Hepatocyte (in vitro differentiated cells): ENCODE results near the gene KCNAB3.

Experiments
- EZH2phosphoT487 ChIP-seq: fragments of 200-600 bp; sonication (generic); IDR thresholded peaks from one replicate; pipeline ENCODE4 v1.6.1; 2018; ENCODE audit warnings: antibody characterized with exemption, mild to moderate bottlenecking, low read depth, moderate library complexity; ENCODE audit not compliant: unreplicated experiment, severe bottlenecking
- TF ChIP-seq, protein P1 (sequence below): fragments of 200-600 bp; sonication (generic); IDR thresholded peaks from 2 replicates; pipeline ENCODE4 v1.5.1; 2016; ENCODE audit warnings: antibody characterized with exemption, mild to moderate bottlenecking; ENCODE audit not compliant: poor library complexity

DNA sequence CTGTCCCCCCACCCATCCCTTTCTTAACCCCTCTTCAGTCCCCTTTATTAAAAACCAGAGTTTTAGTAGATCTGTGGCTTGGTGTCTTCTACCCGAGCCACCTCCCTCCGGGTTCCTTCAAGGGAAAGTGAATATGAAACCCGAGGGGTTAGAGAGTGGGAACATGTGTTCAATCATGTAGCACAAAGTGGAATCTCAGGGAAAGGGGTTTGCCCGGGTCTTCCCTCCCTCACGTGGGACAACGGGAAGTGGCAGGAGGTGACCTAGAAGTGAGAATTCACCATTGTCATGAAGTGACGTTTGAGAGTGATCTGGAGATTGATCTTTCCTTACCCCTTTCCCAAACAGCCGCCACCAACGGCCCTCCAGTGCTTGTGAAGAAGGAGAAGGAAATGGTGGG lies 18.5 kb downstream of the KCNAB3 start:
- TF ChIP-seq, protein P1, sequence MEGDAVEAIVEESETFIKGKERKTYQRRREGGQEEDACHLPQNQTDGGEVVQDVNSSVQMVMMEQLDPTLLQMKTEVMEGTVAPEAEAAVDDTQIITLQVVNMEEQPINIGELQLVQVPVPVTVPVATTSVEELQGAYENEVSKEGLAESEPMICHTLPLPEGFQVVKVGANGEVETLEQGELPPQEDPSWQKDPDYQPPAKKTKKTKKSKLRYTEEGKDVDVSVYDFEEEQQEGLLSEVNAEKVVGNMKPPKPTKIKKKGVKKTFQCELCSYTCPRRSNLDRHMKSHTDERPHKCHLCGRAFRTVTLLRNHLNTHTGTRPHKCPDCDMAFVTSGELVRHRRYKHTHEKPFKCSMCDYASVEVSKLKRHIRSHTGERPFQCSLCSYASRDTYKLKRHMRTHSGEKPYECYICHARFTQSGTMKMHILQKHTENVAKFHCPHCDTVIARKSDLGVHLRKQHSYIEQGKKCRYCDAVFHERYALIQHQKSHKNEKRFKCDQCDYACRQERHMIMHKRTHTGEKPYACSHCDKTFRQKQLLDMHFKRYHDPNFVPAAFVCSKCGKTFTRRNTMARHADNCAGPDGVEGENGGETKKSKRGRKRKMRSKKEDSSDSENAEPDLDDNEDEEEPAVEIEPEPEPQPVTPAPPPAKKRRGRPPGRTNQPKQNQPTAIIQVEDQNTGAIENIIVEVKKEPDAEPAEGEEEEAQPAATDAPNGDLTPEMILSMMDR = no peak
- TF ChIP-seq EZH2phosphoT487 = no peak
